Sciatic nerve (tissue), 2 donors: ENCODE measurements around the gene RBFA. TPM values are rescaled to one million over a fixed set of nuclear protein-coding genes. Genes with fewer than 3 reads are reported as not detected.

ENCODE experiments used
- ATAC-seq: fragments of 200-7000 bp; cut with Tn5 transposase; one replicate; pipeline ENCODE4 v1.9.1; 2020; ENCODE audit warnings: mild to moderate bottlenecking, moderate library complexity
- DNase-seq: peaks from one replicate; pipeline ENCODE4 v3.0.0-alpha.2; 2020; ENCODE audit warnings: low spot score
- intact Hi-C: fragments of 100-400 bp; cut with DNase I; formaldehyde crosslinking; loops from one replicate; pipeline ENCODE4 v1.14.2; 2022
- total RNA-seq: library from RNA; stranded (reverse); fragmentation: NEBNext Ultra II Directional; extraction: Animal tissue kit (Norgen Biotek cat#: 25700); gene quantifications from one replicate; pipeline ENCODE4 v1.2.1, GENCODE V29; 2021
- donor health status: DM: no; HTN: no; CAD: no.
- donor health status: DM: no; HTN: no; CAD: no.

The RBFA gene
- total RNA-seq, 1 donor from 2014 or later = 23.8 TPM

DNA sequence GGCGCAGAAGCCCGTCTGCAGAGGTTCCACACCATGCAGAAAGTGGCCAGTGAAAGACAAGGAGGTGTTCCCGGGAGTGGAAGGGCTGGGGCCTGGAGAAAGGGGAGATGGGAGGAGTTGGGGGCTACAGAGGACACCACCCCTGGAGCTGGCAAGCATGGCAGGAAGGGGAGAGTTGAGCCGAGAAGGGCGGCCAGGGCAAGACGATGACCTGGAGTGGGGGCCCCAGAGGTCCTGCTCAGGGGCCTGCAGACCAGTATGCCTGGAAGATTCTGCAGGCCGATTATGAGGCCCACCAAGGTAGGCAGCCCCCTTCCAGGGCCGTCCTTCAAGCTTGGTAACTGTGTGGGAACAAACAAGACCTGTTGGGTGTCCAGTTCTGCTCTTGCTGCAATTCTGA, 33.1 kb downstream of the RBFA start:
- intact Hi-C loops = no loop called here
- no peak for ATAC-seq
- DNase-seq = no peak

DNA sequence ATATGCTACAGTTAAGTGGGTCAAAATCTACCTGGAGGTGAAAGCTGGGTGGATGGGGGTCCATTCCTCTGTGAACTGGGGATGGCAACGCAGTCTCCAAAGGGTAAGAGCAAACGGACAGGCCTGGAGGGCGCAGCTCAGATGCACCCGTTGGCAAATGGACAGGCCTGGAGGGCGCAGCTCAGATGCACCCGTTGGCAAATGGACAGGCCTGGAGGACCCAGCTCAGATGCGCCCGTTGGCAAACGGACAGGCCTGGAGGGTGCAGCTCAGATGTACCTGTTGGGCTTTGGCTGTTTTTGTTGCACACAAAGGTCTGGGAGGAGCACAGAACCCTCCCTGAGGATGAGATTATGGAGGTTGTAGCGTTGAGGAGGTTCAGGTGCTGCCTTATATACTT, 33.7 kb downstream of the RBFA start:
- DNase-seq = no peak

DNA sequence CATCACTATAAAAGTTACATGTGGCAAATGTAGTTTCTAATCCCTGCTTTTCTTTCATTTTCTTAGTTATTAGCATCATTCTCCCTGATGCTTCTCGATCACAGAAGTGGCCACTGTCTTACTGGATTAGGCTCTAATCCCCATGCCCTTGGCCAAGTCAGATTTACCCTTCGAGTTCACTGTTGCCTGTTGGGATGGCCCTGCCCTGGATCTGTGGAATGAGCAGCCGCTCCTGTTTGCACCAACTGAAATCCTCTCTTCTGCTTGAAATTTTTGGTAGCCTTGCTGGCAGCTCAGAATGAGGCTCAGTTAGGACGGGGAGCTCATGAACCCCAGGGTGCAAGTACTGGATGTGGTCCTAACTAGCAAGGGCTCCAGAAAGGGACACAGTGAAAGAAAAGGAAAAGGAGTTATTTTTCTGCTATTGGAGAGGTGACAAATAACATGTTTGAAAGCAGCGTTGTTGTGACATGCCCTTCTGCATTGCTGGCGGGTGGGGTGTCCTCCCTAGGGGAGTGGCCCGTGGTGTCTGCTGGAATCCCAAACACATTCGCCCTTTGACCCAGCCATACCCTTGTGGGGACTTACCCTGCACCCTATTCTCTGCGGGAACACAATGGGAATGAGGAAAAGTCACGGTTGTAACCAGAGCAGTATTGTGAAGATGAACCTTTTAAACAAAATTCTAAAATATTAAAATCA, 34.5 kb downstream of the RBFA start:
- intact Hi-C loops = no loop called here
- DNase-seq (no peak), ATAC-seq (no peak)

More for the DNA sequence above, 33.7 kb downstream of the RBFA start:
- no peak for ATAC-seq
- intact Hi-C loops = no loop called here

DNA sequence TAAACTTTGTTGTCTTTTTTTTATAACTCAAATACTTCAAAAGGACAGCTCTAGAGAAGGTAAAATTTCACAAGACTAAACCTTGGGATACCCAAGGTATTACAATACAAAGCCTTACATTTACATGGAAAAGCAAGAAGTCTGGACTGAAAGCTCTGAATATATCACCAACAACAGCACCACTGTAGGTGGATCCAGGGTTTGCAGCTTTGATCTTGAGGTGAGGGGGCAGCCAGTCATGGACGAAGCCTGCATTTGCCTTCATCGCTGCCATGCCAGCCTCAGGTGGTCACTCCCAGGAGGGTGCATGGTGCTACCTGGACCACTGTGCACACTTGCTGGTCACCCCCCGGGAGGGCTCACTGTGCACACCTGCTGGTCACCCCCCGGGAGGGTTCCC, 36.6 kb downstream of the RBFA start:
- DNase-seq (no peak), ATAC-seq (no peak)
- intact Hi-C loops = no loop called here

DNA sequence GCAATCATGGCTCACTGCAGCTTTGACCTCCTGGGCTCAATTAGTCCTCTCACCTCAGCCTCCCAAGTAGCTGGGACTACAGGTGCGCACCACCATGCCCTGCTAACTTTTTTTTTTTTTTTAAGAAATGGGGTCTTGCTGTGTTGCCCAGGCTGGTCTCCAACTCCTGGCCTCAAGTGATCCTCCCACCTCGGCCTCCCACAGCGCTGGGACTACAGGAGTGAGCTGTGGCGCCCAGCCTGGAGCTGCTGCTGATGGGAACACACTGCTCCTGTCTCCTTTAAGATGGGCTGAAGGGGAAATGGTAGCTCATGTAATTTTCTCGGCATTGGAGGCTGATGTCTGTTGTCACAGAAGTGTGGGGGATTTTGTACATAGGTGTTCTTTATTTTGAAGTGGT, 39.9 kb downstream of the RBFA start:
- ATAC-seq = no peak

DNA sequence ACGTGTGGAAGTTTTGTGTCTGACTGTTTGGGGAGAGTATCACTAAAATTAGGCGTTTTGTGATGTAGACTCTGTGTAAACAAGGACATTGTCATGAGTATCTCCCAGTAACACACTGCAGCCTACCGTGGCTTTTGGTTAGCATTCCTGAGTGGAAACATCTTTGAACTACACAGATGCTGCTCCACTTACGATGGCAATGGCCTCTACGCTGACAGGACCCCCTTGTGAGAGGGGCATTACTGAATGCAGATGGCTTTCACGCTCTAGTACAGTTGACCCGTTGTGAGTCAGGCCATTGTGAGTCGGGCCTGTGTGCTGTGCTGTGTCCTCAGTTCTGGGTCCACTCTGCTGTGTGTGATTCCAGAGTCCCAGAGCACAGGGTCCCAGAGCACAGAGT, 40.5 kb downstream of the RBFA start:
- ATAC-seq = no peak
- DNase-seq = no peak
- intact Hi-C loops = no loop called here

More for the DNA sequence above, 39.9 kb downstream of the RBFA start:
- DNase-seq = no peak
- intact Hi-C loops = no loop called here

GRCh38 chr18:80075940-80076339, 41.7 kb downstream of the RBFA start:
- no peak for DNase-seq
- intact Hi-C loops = no loop called here
- no peak for ATAC-seq

DNA sequence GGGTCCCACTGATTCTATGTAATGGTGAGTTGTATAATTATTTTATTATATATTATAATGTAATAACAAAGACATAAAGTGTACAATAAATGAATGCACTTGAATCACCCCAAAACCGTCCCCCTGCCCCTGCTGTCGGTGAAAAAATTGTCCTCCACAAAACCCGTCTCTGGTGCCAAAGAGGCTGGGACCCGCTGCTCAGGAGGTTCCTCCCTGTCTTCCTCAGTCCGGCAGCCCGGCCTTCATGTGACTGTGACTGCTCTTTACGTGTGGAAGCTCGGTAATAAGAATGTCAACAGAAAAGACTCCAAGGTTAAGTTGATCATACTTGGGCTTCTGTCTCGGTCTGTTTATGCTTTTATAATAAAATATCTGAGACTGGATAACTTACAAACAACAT, 42.1 kb downstream of the RBFA start:
- DNase-seq (no peak), ATAC-seq (no peak)
- intact Hi-C loops = no loop called here

- DNase-seq (no peak), ATAC-seq (no peak)
- intact Hi-C loops = no loop called here
Measured at GRCh38 chr18:80077873-80078272, 43.6 kb downstream of the RBFA start.

Other genes starting within 250 kb of the RBFA start
- gene KCNG2, start 236.5 kb upstream of the RBFA start, total RNA-seq = 0.22 TPM
- 65.2 TPM for gene SLC66A2, start 82.8 kb upstream of the RBFA start, total RNA-seq
- gene HSBP1L1, start 69.8 kb upstream of the RBFA start, total RNA-seq = 16.9 TPM
- gene TXNL4A, start 45.9 kb upstream of the RBFA start, total RNA-seq = 71.7 TPM
- gene ADNP2, start 74.8 kb downstream of the RBFA start, total RNA-seq = 21.0 TPM
- gene PARD6G, start 213.1 kb downstream of the RBFA start, total RNA-seq = 11.2 TPM